ENCODE results near the gene TRAF2. TPM values are rescaled to one million over a fixed set of nuclear protein-coding genes. Genes with fewer than 3 reads are reported as not detected.
"Not testable (repeated sequence)": the region's sequence is repeated elsewhere in the genome, so short reads cannot be mapped to it uniquely, and the experiment has no call there.

TRAF2 gene
- total RNA-seq, 5 donors from 2014 or later (not counting 1 experiment from before 2014, with no cell fraction given): 20.9 to 38.7 (median 33.7) TPM

GRCh38 chr9:136868644-136869043 lies 17.7 kb upstream of the TRAF2 start:
- DNase-seq: no peak
- no peak for ATAC-seq (replicated peaks in 1 of 4)
- Mint-ChIP-seq H3K4me3 (peak overlapping the region in 2 of 3 donors; percentile 46 to 59), H3K4me1 (peaks cover 13 to 23% (median 18%) of the 10 kb centered on the region in 3 donors), H3K27me3 (no peaks in the 10 kb centered on the region), H3K27ac (peak overlapping the region in 1 of 2 donors; percentile 39), H3K9me3 (no peaks in the 10 kb centered on the region), H3K36me3 (peaks cover 2% of the 10 kb centered on the region)
- H3K27ac ChIP-seq (ENCODE audit: low read length): no peak overlapping the region
- H3K27me3 ChIP-seq (replicated peaks in 1 of 2; ENCODE audit: control insufficient read depth in 2 of 2, extremely low read depth in 1 of 2, insufficient read depth in 2 of 2, low read length in 1 of 2): no peaks in the 10 kb centered on the region
- H3K9me3 ChIP-seq: no peaks in the 10 kb centered on the region
- H3K4me1 ChIP-seq (ENCODE audit: control insufficient read depth in 1 of 2, extremely low read depth in 1 of 2, insufficient read depth in 2 of 2, low read length in 2 of 2): peaks cover 4 to 28% of the 10 kb centered on the region in 2 experiments
- ChIA-PET POLR2A (no interaction called here), CTCF (no interaction called here)
- no peak overlapping the region for H3K4me3 ChIP-seq (ENCODE audit: control insufficient read depth in 1 of 2, extremely low read depth in 1 of 2, low read length in 1 of 2)
- WGBS (ENCODE audit: insufficient coverage): 90% methylated on average over 9 of the region's 11 CpGs
- peaks cover 0 to 2% of the 10 kb centered on the region in 2 donors for H3K36me3 ChIP-seq (ENCODE audit: control insufficient read depth in 2 of 2, extremely low read depth in 1 of 2, insufficient read depth in 1 of 2, low read length in 1 of 2)

- ATAC-seq (replicated peaks in 1 of 4); H3K27ac Mint-ChIP-seq: not testable (repeated sequence)
- CTCF ChIA-PET: interaction anchor here (0.6 to 0.7 kb wide), 2 partner anchors 32 to 49 kb away, joined by 4 to 5 read pairs; no protein-coding TSS in a partner anchor
Observed at GRCh38 chr9:136869611-136870010, 16.7 kb upstream of the TRAF2 start.

GRCh38 chr9:136875155-136875554 lies 11.2 kb upstream of the TRAF2 start:
- no peaks in the 10 kb centered on the region for H3K9me3 ChIP-seq
- Mint-ChIP-seq H3K27ac (no peak overlapping the region), H3K9me3 (no peaks in the 10 kb centered on the region), H3K27me3 (no peaks in the 10 kb centered on the region), H3K36me3 (no peaks in the 10 kb centered on the region), H3K4me3 (no peak overlapping the region), H3K4me1 (no peaks in the 10 kb centered on the region)
- ChIA-PET POLR2A (no interaction called here), CTCF (interaction anchor here in 1 of 2 donors (0.6 kb wide), 1 partner anchor 203 kb away, joined by 5 read pairs; no protein-coding TSS in a partner anchor)
- ATAC-seq (replicated peaks in 1 of 4) (no peak), DNase-seq (no peak)
- no peaks in the 10 kb centered on the region for H3K4me1 ChIP-seq (ENCODE audit: control insufficient read depth in 1 of 2, extremely low read depth in 1 of 2, insufficient read depth in 2 of 2, low read length in 2 of 2)
- no peak overlapping the region for H3K4me3 ChIP-seq (ENCODE audit: control insufficient read depth in 1 of 2, extremely low read depth in 1 of 2, low read length in 1 of 2)
- H3K27ac ChIP-seq (ENCODE audit: low read length): no peak overlapping the region
- 100% methylated on average over 5 of the region's 6 CpGs for WGBS (ENCODE audit: insufficient coverage)
- no peaks in the 10 kb centered on the region for H3K36me3 ChIP-seq (ENCODE audit: control insufficient read depth in 2 of 2, extremely low read depth in 1 of 2, insufficient read depth in 1 of 2, low read length in 1 of 2)
- H3K27me3 ChIP-seq (replicated peaks in 1 of 2; ENCODE audit: control insufficient read depth in 2 of 2, extremely low read depth in 1 of 2, insufficient read depth in 2 of 2, low read length in 1 of 2): no peaks in the 10 kb centered on the region

More at GRCh38 chr9:136869611-136870010, 16.7 kb upstream of the TRAF2 start:
- POLR2A ChIA-PET: interaction anchor here in 1 of 2 donors (0.7 kb wide), 1 partner anchor 150 kb away, joined by 4 read pairs; no protein-coding TSS in a partner anchor
- not testable (repeated sequence) for H3K36me3 Mint-ChIP-seq; DNase-seq; H3K4me3 ChIP-seq (ENCODE audit: control insufficient read depth in 1 of 2, extremely low read depth in 1 of 2, low read length in 1 of 2); H3K27ac ChIP-seq (ENCODE audit: low read length); H3K9me3 Mint-ChIP-seq; H3K9me3 ChIP-seq; H3K4me3 Mint-ChIP-seq; H3K27me3 Mint-ChIP-seq; H3K36me3 ChIP-seq (ENCODE audit: control insufficient read depth in 2 of 2, extremely low read depth in 1 of 2, insufficient read depth in 1 of 2, low read length in 1 of 2); H3K27me3 ChIP-seq (replicated peaks in 1 of 2; ENCODE audit: control insufficient read depth in 2 of 2, extremely low read depth in 1 of 2, insufficient read depth in 2 of 2, low read length in 1 of 2)
- no CpG with 5 or more reads among the region's 2 CpGs for WGBS (ENCODE audit: insufficient coverage)
- H3K4me1 ChIP-seq (ENCODE audit: control insufficient read depth in 1 of 2, extremely low read depth in 1 of 2, insufficient read depth in 2 of 2, low read length in 2 of 2): peaks cover 4 to 21% of the 10 kb centered on the region in 2 experiments
- H3K4me1 Mint-ChIP-seq: peaks cover 9 to 14% (median 10%) of the 10 kb centered on the region in 3 donors

GRCh38 chr9:136876476-136876875 lies 9.8 kb upstream of the TRAF2 start:
- DNase-seq: no peak
- Mint-ChIP-seq H3K27me3 (no peaks in the 10 kb centered on the region), H3K27ac (no peak overlapping the region), H3K9me3 (no peaks in the 10 kb centered on the region), H3K36me3 (no peaks in the 10 kb centered on the region), H3K4me1 (peaks cover 0 to 6% (median 3%) of the 10 kb centered on the region in 3 donors), H3K4me3 (no peak overlapping the region)
- no peak for ATAC-seq (replicated peaks in 1 of 4)
- peaks cover 0 to 3% of the 10 kb centered on the region in 2 experiments for H3K27me3 ChIP-seq (replicated peaks in 1 of 2; ENCODE audit: control insufficient read depth in 2 of 2, extremely low read depth in 1 of 2, insufficient read depth in 2 of 2, low read length in 1 of 2)
- no peak overlapping the region for H3K27ac ChIP-seq (ENCODE audit: low read length)
- WGBS (ENCODE audit: insufficient coverage): 77% methylated on average over 5 of the region's 5 CpGs
- CTCF ChIA-PET: no interaction called here
- POLR2A ChIA-PET: no interaction called here
- H3K36me3 ChIP-seq (ENCODE audit: control insufficient read depth in 2 of 2, extremely low read depth in 1 of 2, insufficient read depth in 1 of 2, low read length in 1 of 2): no peaks in the 10 kb centered on the region
- H3K4me3 ChIP-seq (ENCODE audit: control insufficient read depth in 1 of 2, extremely low read depth in 1 of 2, low read length in 1 of 2): no peak overlapping the region
- no peaks in the 10 kb centered on the region for H3K9me3 ChIP-seq
- H3K4me1 ChIP-seq (ENCODE audit: control insufficient read depth in 1 of 2, extremely low read depth in 1 of 2, insufficient read depth in 2 of 2, low read length in 2 of 2): peaks cover 0 to 6% of the 10 kb centered on the region in 2 experiments

GRCh38 chr9:136880651-136881050 lies 5.7 kb upstream of the TRAF2 start:
- Mint-ChIP-seq H3K27ac (peak overlapping the region in 1 of 2 donors; percentile 76), H3K9me3 (no peaks in the 10 kb centered on the region), H3K4me3 (peak overlapping the region in 1 of 3 donors; percentile 72), H3K27me3 (no peaks in the 10 kb centered on the region), H3K4me1 (peaks cover 9 to 31% (median 27%) of the 10 kb centered on the region in 3 donors), H3K36me3 (no peaks in the 10 kb centered on the region)
- ChIA-PET CTCF (interaction anchor here in 1 of 2 donors (0.6 to 0.9 kb wide), 2 partner anchors 22 to 213 kb away, joined by 4 read pairs; no protein-coding TSS in a partner anchor), POLR2A (interaction anchor here (0.6 to 0.7 kb wide), 3 partner anchors 8 to 197 kb away, joined by 3 to 4 read pairs (median 4); partner anchors contain the start of gene UAP1L1 (in 1 of the 2))
- H3K4me3 ChIP-seq (ENCODE audit: control insufficient read depth in 1 of 2, extremely low read depth in 1 of 2, low read length in 1 of 2): no peak overlapping the region
- no peak for DNase-seq
- 83% methylated on average over 8 of the region's 11 CpGs for WGBS (ENCODE audit: insufficient coverage)
- peaks cover 4 to 39% of the 10 kb centered on the region in 2 experiments for H3K4me1 ChIP-seq (ENCODE audit: control insufficient read depth in 1 of 2, extremely low read depth in 1 of 2, insufficient read depth in 2 of 2, low read length in 2 of 2)
- H3K9me3 ChIP-seq: no peaks in the 10 kb centered on the region
- H3K27ac ChIP-seq (ENCODE audit: low read length): no peak overlapping the region
- no peak for ATAC-seq (replicated peaks in 1 of 4)
- H3K36me3 ChIP-seq (ENCODE audit: control insufficient read depth in 2 of 2, extremely low read depth in 1 of 2, insufficient read depth in 1 of 2, low read length in 1 of 2): no peaks in the 10 kb centered on the region
- peaks cover 0 to 3% of the 10 kb centered on the region in 2 experiments for H3K27me3 ChIP-seq (replicated peaks in 1 of 2; ENCODE audit: control insufficient read depth in 2 of 2, extremely low read depth in 1 of 2, insufficient read depth in 2 of 2, low read length in 1 of 2)

- CTCF ChIA-PET: no interaction called here
- Mint-ChIP-seq H3K4me1 (peaks cover 9 to 31% (median 28%) of the 10 kb centered on the region in 3 donors), H3K27ac (peak overlapping the region; percentile 86 to 89), H3K9me3 (no peaks in the 10 kb centered on the region), H3K36me3 (no peaks in the 10 kb centered on the region), H3K27me3 (no peaks in the 10 kb centered on the region), H3K4me3 (peak overlapping the region; percentile 72 to 76 (median 72))
- WGBS (ENCODE audit: insufficient coverage): 2% methylated on average over 8 of the region's 9 CpGs
- no peaks in the 10 kb centered on the region for H3K36me3 ChIP-seq (ENCODE audit: control insufficient read depth in 2 of 2, extremely low read depth in 1 of 2, insufficient read depth in 1 of 2, low read length in 1 of 2)
- POLR2A ChIA-PET: no interaction called here
- no peaks in the 10 kb centered on the region for H3K9me3 ChIP-seq
- H3K4me1 ChIP-seq (ENCODE audit: control insufficient read depth in 1 of 2, extremely low read depth in 1 of 2, insufficient read depth in 2 of 2, low read length in 2 of 2): peaks cover 4 to 41% of the 10 kb centered on the region in 2 experiments
- H3K27ac ChIP-seq (ENCODE audit: low read length): peak overlapping the region; percentile 97
- H3K4me3 ChIP-seq (ENCODE audit: control insufficient read depth in 1 of 2, extremely low read depth in 1 of 2, low read length in 1 of 2): peak overlapping the region in 1 of 2 donors; percentile 59
- peak in 3 of 35 experiments; percentile 13 to 58 (median 29) for DNase-seq
- H3K27me3 ChIP-seq (replicated peaks in 1 of 2; ENCODE audit: control insufficient read depth in 2 of 2, extremely low read depth in 1 of 2, insufficient read depth in 2 of 2, low read length in 1 of 2): peaks cover 0 to 3% of the 10 kb centered on the region in 2 experiments
- ATAC-seq (replicated peaks in 1 of 4): no peak
Observed at GRCh38 chr9:136881691-136882108, 4.6 kb upstream of the TRAF2 start.

All from T-cell (primary cell).